Parathyroid adenoma (tissue), 2 donors: ENCODE measurements around the gene PMM2.

Experiments
- H2AFZ ChIP-seq: fragments of 300-600 bp; sonication (generic); one replicate; pipeline ENCODE4 v1.7.0; 2017; ENCODE audit warnings: antibody characterized with exemption, mild to moderate bottlenecking
- H3K27ac ChIP-seq: fragments of 300-600 bp; sonication (generic); one replicate; pipeline ENCODE4 v1.7.0; 2017
- H3K27me3 ChIP-seq: fragments of 300-600 bp; sonication (generic); one replicate; pipeline ENCODE4 v1.7.0; 2017; ENCODE audit warnings: low read length; ENCODE audit not compliant: control insufficient read depth, insufficient read depth
- H3K36me3 ChIP-seq: fragments of 300-600 bp; sonication (generic); one replicate; pipeline ENCODE4 v1.7.0; 2017; ENCODE audit warnings: low read length; ENCODE audit not compliant: control insufficient read depth, insufficient read depth
- H3K4me1 ChIP-seq: fragments of 300-600 bp; sonication (generic); one replicate; pipeline ENCODE4 v1.7.0; 2017; ENCODE audit warnings: control low read depth
- H3K4me2 ChIP-seq: fragments of 300-600 bp; sonication (generic); one replicate; pipeline ENCODE4 v1.7.0; 2017; ENCODE audit warnings: low read length
- H3K4me3 ChIP-seq: fragments of 300-600 bp; sonication (generic); one replicate; pipeline ENCODE4 v1.7.0; 2017; ENCODE audit warnings: low read depth, low read length
- H3K79me2 ChIP-seq: fragments of 300-600 bp; sonication (generic); one replicate; pipeline ENCODE4 v1.7.0; 2017; ENCODE audit warnings: control low read depth
- H3K9ac ChIP-seq: fragments of 300-600 bp; sonication (generic); one replicate; pipeline ENCODE4 v1.7.0; 2017; ENCODE audit warnings: mild to moderate bottlenecking
- H3K9me3 ChIP-seq: fragments of 300-600 bp; sonication (generic); one replicate; pipeline ENCODE4 v1.7.0; 2017; ENCODE audit warnings: low read length; ENCODE audit not compliant: control insufficient read depth
- CTCF ChIP-seq: fragments of 300-600 bp; sonication (generic); IDR thresholded peaks from one replicate; pipeline ENCODE4 v1.7.0; 2017; ENCODE audit warnings: antibody characterized with exemption, mild to moderate bottlenecking
- donor health status: primary hyperparathyroidism.

The PMM2 gene

DNA sequence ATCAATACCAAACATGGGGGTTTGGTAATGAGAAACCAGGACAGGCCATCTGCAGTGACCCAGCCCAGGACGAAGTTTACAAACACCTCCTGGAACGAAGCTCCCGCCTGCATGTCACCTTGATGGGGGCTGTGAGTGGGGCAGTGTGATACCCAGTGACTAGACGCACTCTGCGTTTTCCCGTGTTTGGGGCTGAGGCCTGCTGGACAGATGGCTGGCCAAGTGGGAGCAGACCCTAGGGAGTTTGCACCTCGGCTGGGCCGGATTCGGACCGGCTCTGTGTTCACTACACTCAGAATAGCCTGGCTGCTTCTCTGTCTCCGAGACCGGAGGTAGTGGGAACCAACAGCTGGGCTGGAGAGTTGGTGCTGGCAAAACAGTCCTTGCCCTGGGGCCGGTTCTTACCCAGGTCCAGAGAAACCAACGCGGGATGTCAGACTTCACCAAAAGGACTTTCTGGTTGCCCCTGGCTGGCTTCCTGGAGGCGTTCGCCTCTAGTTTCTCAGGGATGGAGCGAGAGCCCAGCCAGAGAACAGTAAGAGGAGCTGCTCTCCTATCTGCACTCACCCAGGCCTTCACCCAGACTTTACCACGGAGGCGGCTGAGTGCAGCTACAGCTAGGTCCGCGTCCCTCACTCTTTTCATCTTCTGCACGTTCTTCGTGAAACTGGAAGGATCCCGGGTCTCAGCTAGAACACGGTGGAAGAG lies 50.7 kb downstream of the PMM2 start:
- no peak overlapping the region for H3K9ac ChIP-seq
- H3K79me2 ChIP-seq = no peaks in the 10 kb centered on the region
- no peaks in the 10 kb centered on the region for H3K4me1 ChIP-seq
- no peaks in the 10 kb centered on the region for H3K9me3 ChIP-seq
- no peak overlapping the region for H2AFZ ChIP-seq
- H3K4me2 ChIP-seq = no peak overlapping the region
- H3K4me3 ChIP-seq = no peak overlapping the region
- no peaks in the 10 kb centered on the region for H3K36me3 ChIP-seq
- no peak for TF ChIP-seq CTCF
- H3K27me3 ChIP-seq = no peaks in the 10 kb centered on the region
- H3K27ac ChIP-seq = no peak overlapping the region

- Histone ChIP-seq H3K27ac (no peak overlapping the region), H3K27me3 (no peaks in the 10 kb centered on the region), H3K9me3 (no peaks in the 10 kb centered on the region), H3K4me2 (no peak overlapping the region), H2AFZ (no peak overlapping the region), H3K79me2 (no peaks in the 10 kb centered on the region), H3K9ac (no peak overlapping the region), H3K36me3 (no peaks in the 10 kb centered on the region), H3K4me1 (no peaks in the 10 kb centered on the region), H3K4me3 (no peak overlapping the region)
- TF ChIP-seq CTCF = no peak
Measured at GRCh38 chr16:8848939-8849391, 51.3 kb downstream of the PMM2 start.

DNA sequence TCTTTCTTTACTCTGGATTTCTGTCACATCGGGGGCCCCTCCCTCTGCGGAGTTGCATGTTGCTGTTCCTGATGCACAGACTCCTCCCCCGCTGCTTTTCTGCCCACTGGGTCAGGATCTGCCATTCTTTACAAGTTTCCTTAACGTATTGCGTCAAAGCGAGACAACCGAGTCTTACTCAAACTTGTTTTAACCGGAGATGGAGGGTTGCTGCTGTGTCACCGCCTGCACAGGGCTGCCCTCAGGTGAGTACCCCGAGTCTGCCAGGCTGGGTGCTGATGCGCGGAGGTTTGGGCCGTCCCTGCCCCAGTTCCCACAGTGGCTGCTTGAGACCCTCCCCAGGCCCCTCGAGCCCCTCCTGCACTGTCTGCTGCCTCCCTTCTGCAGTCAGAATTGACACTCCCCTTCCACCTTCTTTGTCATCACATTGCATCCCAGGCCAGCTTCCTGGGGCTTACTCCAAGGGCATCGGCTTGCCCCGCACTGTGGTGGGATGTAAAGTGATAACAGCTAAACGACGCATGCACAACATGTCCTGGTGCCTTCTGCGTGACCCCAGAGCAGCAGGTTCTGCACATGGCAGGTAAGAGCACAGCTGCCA lies 51.9 kb downstream of the PMM2 start:
- H3K4me1 ChIP-seq = no peaks in the 10 kb centered on the region
- no peak overlapping the region for H3K4me2 ChIP-seq
- H2AFZ ChIP-seq = no peak overlapping the region
- peak overlapping the region; percentile 1 for H3K27ac ChIP-seq
- no peak overlapping the region for H3K9ac ChIP-seq
- H3K9me3 ChIP-seq = no peaks in the 10 kb centered on the region
- H3K4me3 ChIP-seq = no peak overlapping the region
- TF ChIP-seq CTCF = no peak
- H3K36me3 ChIP-seq = no peaks in the 10 kb centered on the region
- H3K79me2 ChIP-seq = no peaks in the 10 kb centered on the region
- no peaks in the 10 kb centered on the region for H3K27me3 ChIP-seq

GRCh38 chr16:8850279-8850885 lies 52.7 kb downstream of the PMM2 start:
- no peaks in the 10 kb centered on the region for H3K9me3 ChIP-seq
- no peaks in the 10 kb centered on the region for H3K79me2 ChIP-seq
- peak overlapping the region; percentile 1 for H3K27ac ChIP-seq
- no peaks in the 10 kb centered on the region for H3K4me1 ChIP-seq
- no peak overlapping the region for H3K4me2 ChIP-seq
- H3K4me3 ChIP-seq = no peak overlapping the region
- no peak overlapping the region for H2AFZ ChIP-seq
- H3K36me3 ChIP-seq = no peaks in the 10 kb centered on the region
- no peak for TF ChIP-seq CTCF
- H3K27me3 ChIP-seq = no peaks in the 10 kb centered on the region
- H3K9ac ChIP-seq = no peak overlapping the region
